HepG2 (cell line): Measurements from ENCODE around the gene HSPB9. TPM values are rescaled to one million over a fixed set of nuclear protein-coding genes. Genes with fewer than 3 reads are reported as not detected.

Experiments
- ATAC-seq: fragments of 200-7000 bp; cut with Tn5 transposase; 3 replicates; pipeline ENCODE4 v1.9.1; 2020; ENCODE audit warnings: mild to moderate bottlenecking, moderate library complexity
- BruUV-seq: library from RNA; stranded (reverse); fragments of 400-500 nt; replicated peaks from 2 replicates; lab custom pipeline; 2021; lab: Mats Ljungman, UMichigan
- CTCF ChIA-PET: fragments of 300-600 bp; formaldehyde crosslinking; extraction: SDS; loops from one replicate; lab custom pipeline; 2021; ENCODE audit warnings: low total read pairs, inconsistent platforms, low intra/inter-chr PET ratio; lab: Yijun Ruan, JAX
- POLR2A ChIA-PET: fragments of 350-600 bp; sonication (Branson Sonifier 250); formaldehyde crosslinking; loops from one replicate; lab custom pipeline; 2020; ENCODE audit warnings: antibody characterized with exemption, inconsistent platforms; lab: Yijun Ruan, JAX
- DNase-seq: peaks from one replicate; pipeline ENCODE4 v3.0.0-alpha.2; 2015; ENCODE audit warnings: low spot score
- FAIRE-seq: peaks from 3 replicates; lab custom pipeline; 2011; peaks lifted over from hg19 to GRCh38; lab: Jason Lieb, UNC
- H2AFZ ChIP-seq: one replicate; pipeline ENCODE4 v1.6.1; 2011; ENCODE audit warnings: low read length, inconsistent platforms
- H3K27ac ChIP-seq: fragments of 300-600 bp; 3 replicates; pipeline ENCODE4 v1.8.0; 2011; ENCODE audit warnings: mixed run types, mild to moderate bottlenecking, mixed read lengths, low read length, inconsistent platforms; ENCODE audit not compliant: insufficient read depth; ENCODE audit errors: extremely low read length
- H3K27me3 ChIP-seq, 2 experiments: fragments of 200-600 bp in 1 of 2; 2 replicates in 1 of 2; 3 replicates in 1 of 2; pipeline versions ENCODE4 v1.6.0 to v1.8.0; 2011; ENCODE audit warnings: low read length in 2 of 2, mild to moderate bottlenecking in 2 of 2, moderate library complexity in 2 of 2, inconsistent platforms in 1 of 2; ENCODE audit not compliant: insufficient read depth in 2 of 2, control insufficient read depth in 1 of 2
- H3K36me3 ChIP-seq, 2 experiments: fragments of 200-600 bp in 1 of 2; replicated peaks in 1 of 2; 2 replicates in 1 of 2; 3 replicates in 1 of 2; pipeline versions ENCODE4 v1.5.1 to v1.8.0; 2011; ENCODE audit warnings: low read length in 2 of 2, inconsistent platforms in 1 of 2; ENCODE audit not compliant: insufficient read depth in 2 of 2, control insufficient read depth in 1 of 2
- H3K4me1 ChIP-seq: 2 replicates; pipeline ENCODE4 v1.5.1; 2012; ENCODE audit warnings: low read length, inconsistent platforms; ENCODE audit not compliant: insufficient read depth
- H3K4me2 ChIP-seq: 2 replicates; pipeline ENCODE4 v1.6.0; 2011; ENCODE audit warnings: low read depth, low read length, inconsistent platforms
- H3K4me3 ChIP-seq, 3 experiments: fragments of 200-600 bp in 1 of 3; sonication (generic), shearing (Covaris generic) in 1 of 3; replicated peaks in 1 of 3; 2 replicates each; pipeline ENCODE4 v1.5.1; 2011 to 2016; ENCODE audit warnings: low read length in 3 of 3, inconsistent platforms in 2 of 3, low read depth in 2 of 3, mild to moderate bottlenecking in 2 of 3, control low read depth in 1 of 3, mixed read lengths in 1 of 3; ENCODE audit not compliant: insufficient read depth in 1 of 3
- H3K79me2 ChIP-seq: one replicate; pipeline ENCODE4 v1.6.1; 2011; ENCODE audit warnings: low read length, inconsistent platforms; ENCODE audit not compliant: insufficient read depth
- H3K9ac ChIP-seq: 2 replicates; pipeline ENCODE4 v1.6.0; 2011; ENCODE audit warnings: mild to moderate bottlenecking, low read depth, low read length, inconsistent platforms; ENCODE audit not compliant: insufficient read depth
- H3K9me3 ChIP-seq: 2 replicates; pipeline ENCODE4 v1.5.1; 2012; ENCODE audit warnings: mild to moderate bottlenecking, low read length
- H4K20me1 ChIP-seq: 2 replicates; pipeline ENCODE4 v1.6.0; 2011; ENCODE audit warnings: inconsistent platforms, mild to moderate bottlenecking, low read length, moderate library complexity; ENCODE audit not compliant: insufficient read depth
- CEBPB ChIP-seq: IDR thresholded peaks from 2 replicates; pipeline ENCODE4 v1.6.1; 2011; ENCODE audit warnings: low read depth, low read length, improper control_type of control experiment, borderline replicate concordance
- SATB2 ChIP-seq: sonication (generic); formaldehyde crosslinking; IDR thresholded peaks from 2 replicates; pipeline ENCODE4 v1.5.0; 2020; ENCODE audit warnings: missing genetic modification reagents
- ZBTB7A ChIP-seq: sonication (generic); formaldehyde crosslinking; IDR thresholded peaks from 2 replicates; pipeline ENCODE4 v1.8.0; 2022; ENCODE audit warnings: mild to moderate bottlenecking, missing genetic modification reagents
- ZNF558 ChIP-seq: sonication (generic); formaldehyde crosslinking; IDR thresholded peaks from 2 replicates; pipeline ENCODE4 v1.9.0; 2022; ENCODE audit warnings: mild to moderate bottlenecking, missing genetic modification reagents, borderline replicate concordance
- ZNF674 ChIP-seq: sonication (generic); formaldehyde crosslinking; IDR thresholded peaks from 2 replicates; pipeline ENCODE4 v1.5.0; 2020; ENCODE audit warnings: low read depth, mild to moderate bottlenecking, missing genetic modification reagents
- ZSCAN21 ChIP-seq: sonication (generic); formaldehyde crosslinking; IDR thresholded peaks from 2 replicates; pipeline ENCODE4 v1.8.0; 2022; ENCODE audit warnings: mild to moderate bottlenecking, missing genetic modification reagents, moderate library complexity, borderline replicate concordance
- WGBS: methylation state at CpG from one replicate; pipeline ENCODE4 v1.1.6; 2017; ENCODE audit warnings: low lambda C conversion rate; 5-methylcytosine and 5-hydroxymethylcytosine counted together
- in situ Hi-C: cut with HindIII; loops from 2 replicates; pipeline ENCODE4 v1.10.0; 2017; ENCODE audit warnings: low pct_unique_long_range_greater_than_20kb; ENCODE audit not compliant: extremely low pct_ligation_motif_present
- intact Hi-C: fragments of 100-400 bp; cut with micrococcal nuclease; formaldehyde crosslinking; loops from one replicate; pipeline ENCODE4 v1.10.0; 2022; ENCODE audit not compliant: unreplicated experiment
- polyA plus RNA-seq, 8 experiments: library from polyadenylated mRNA; depleted of rRNA in 3 of 8; stranded (reverse) in 7 of 8; unstranded in 1 of 8; fragments of >200 nt; fragmentation: Illumina TruSeq in 4 of 8; extraction: Trizol in 4 of 8; gene quantifications; 2 replicates each; pipeline versions ENCODE4 v1.2.1 to v1.2.3, GENCODE V29; 2011 to 2016; ENCODE audit warnings: low read depth in 4 of 8, missing spikeins in 1 of 8, mixed read lengths in 1 of 8; ENCODE audit not compliant: insufficient read depth in 1 of 8
- total RNA-seq, 5 experiments: library from RNA; depleted of rRNA; stranded (reverse); fragments of >200 nt; fragmentation: Illumina TruSeq; extraction: Trizol; gene quantifications; 2 replicates each; pipeline ENCODE4 v1.2.3, GENCODE V29; 2016; ENCODE audit warnings: low read depth in 1 of 5
- TF ChIP-seq, protein P1 (sequence below): sonication (generic); formaldehyde crosslinking; IDR thresholded peaks from 2 replicates; pipeline ENCODE4 v1.4.0; 2020; ENCODE audit warnings: mild to moderate bottlenecking, missing genetic modification reagents
- TF ChIP-seq, protein P2 (sequence below): sonication (generic); formaldehyde crosslinking; IDR thresholded peaks from 2 replicates; pipeline ENCODE4 v1.5.0; 2020; ENCODE audit warnings: mild to moderate bottlenecking, missing genetic modification reagents, moderate library complexity
- TF ChIP-seq, protein P3 (sequence below), 2 experiments: sonication (generic) in 1 of 2; formaldehyde crosslinking in 1 of 2; IDR thresholded peaks; 2 replicates each; pipeline versions ENCODE4 v1.4.0 to v1.6.1; 2018 to 2020; ENCODE audit warnings: missing genetic modification reagents in 2 of 2, borderline replicate concordance in 1 of 2, low read depth in 1 of 2, mild to moderate bottlenecking in 1 of 2, missing biosample characterization in 1 of 2

The HSPB9 gene
- total and polyA plus RNA-seq, 2 of the 13 experiments (the other 11 are each of a cell fraction or from before 2014, with no cell fraction given), result 0.05 to 0.24 TPM

GRCh38 chr17:42124256-42124655 is 1.7 kb downstream of the HSPB9 start (continued):
- TF ChIP-seq, protein P1, sequence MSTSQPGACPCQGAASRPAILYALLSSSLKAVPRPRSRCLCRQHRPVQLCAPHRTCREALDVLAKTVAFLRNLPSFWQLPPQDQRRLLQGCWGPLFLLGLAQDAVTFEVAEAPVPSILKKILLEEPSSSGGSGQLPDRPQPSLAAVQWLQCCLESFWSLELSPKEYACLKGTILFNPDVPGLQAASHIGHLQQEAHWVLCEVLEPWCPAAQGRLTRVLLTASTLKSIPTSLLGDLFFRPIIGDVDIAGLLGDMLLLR (CRISPR knock-in tag), result no peak
- TF ChIP-seq, protein P2, sequence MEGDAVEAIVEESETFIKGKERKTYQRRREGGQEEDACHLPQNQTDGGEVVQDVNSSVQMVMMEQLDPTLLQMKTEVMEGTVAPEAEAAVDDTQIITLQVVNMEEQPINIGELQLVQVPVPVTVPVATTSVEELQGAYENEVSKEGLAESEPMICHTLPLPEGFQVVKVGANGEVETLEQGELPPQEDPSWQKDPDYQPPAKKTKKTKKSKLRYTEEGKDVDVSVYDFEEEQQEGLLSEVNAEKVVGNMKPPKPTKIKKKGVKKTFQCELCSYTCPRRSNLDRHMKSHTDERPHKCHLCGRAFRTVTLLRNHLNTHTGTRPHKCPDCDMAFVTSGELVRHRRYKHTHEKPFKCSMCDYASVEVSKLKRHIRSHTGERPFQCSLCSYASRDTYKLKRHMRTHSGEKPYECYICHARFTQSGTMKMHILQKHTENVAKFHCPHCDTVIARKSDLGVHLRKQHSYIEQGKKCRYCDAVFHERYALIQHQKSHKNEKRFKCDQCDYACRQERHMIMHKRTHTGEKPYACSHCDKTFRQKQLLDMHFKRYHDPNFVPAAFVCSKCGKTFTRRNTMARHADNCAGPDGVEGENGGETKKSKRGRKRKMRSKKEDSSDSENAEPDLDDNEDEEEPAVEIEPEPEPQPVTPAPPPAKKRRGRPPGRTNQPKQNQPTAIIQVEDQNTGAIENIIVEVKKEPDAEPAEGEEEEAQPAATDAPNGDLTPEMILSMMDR (CRISPR knock-in tag), result peak; percentile 38; the same call in 1 of the 2 replicates
- TF ChIP-seq ZSCAN21, result no peak
- no peak for TF ChIP-seq ZNF558
- TF ChIP-seq SATB2, result no peak

DNA sequence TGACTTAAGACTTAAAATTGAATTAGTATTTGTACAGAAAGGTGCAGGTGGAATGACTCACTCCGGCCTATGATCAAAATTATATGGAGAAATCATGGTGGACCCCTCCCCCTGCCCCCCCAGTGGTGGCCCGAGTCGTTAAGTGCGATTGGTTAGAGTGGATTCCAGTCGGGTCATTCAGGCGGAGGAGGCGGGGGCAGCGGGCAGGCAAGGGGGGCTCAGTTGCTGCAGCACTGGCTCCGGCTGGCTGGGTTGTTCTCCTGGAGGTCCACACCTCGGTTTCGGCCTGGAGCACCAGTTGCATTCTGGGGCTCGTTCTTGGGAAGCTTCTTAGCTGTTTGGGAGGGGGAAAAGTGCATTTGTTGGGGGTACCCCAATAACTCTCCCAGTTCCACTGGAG is 3.0 kb downstream of the HSPB9 start:
- 94% methylated on average over 8 of the region's 12 CpGs for WGBS
- DNase-seq (no peak), FAIRE-seq (no peak), ATAC-seq (no peak)
- in situ Hi-C loops, result no loop called here
- H2AFZ ChIP-seq, result no peak overlapping the region
- no peak overlapping the region for H3K9ac ChIP-seq
- POLR2A ChIA-PET, result no interaction called here
- no peaks in the 10 kb centered on the region for H3K79me2 ChIP-seq
- H3K4me2 ChIP-seq, result no peak overlapping the region
- peaks cover 35 to 53% of the 10 kb centered on the region in 2 experiments for H3K36me3 ChIP-seq
- no peak overlapping the region for H3K4me3 ChIP-seq
- no TSS peak for BruUV-seq
- H4K20me1 ChIP-seq, result no peaks in the 10 kb centered on the region; the same call in 1 of the 2 replicates
- H3K4me1 ChIP-seq, result peaks cover 7% of the 10 kb centered on the region
- no peaks in the 10 kb centered on the region for H3K27me3 ChIP-seq
- CTCF ChIA-PET, result no interaction called here
- H3K9me3 ChIP-seq, result no peaks in the 10 kb centered on the region
- TF ChIP-seq, protein P3, sequence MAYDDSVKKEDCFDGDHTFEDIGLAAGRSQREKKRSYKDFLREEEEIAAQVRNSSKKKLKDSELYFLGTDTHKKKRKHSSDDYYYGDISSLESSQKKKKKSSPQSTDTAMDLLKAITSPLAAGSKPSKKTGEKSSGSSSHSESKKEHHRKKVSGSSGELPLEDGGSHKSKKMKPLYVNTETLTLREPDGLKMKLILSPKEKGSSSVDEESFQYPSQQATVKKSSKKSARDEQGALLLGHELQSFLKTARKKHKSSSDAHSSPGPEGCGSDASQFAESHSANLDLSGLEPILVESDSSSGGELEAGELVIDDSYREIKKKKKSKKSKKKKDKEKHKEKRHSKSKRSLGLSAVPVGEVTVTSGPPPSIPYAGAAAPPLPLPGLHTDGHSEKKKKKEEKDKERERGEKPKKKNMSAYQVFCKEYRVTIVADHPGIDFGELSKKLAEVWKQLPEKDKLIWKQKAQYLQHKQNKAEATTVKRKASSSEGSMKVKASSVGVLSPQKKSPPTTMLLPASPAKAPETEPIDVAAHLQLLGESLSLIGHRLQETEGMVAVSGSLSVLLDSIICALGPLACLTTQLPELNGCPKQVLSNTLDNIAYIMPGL (CRISPR knock-in tag; IDR thresholded peaks at IDR 0.05; ENCODE audit: borderline replicate concordance in 1 of 2, low read depth in 1 of 2), result no peak
- TF ChIP-seq ZBTB7A (CRISPR knock-in tag) (no peak), ZNF674 (CRISPR knock-in tag) (no peak), CEBPB (no peak)
- TF ChIP-seq, all 625 proteins: peak for 0
- intact Hi-C loops, result no loop called here
- no peak overlapping the region for H3K27ac ChIP-seq
